K562 (cell line): ENCODE results near the gene SLC12A9. TPM values are rescaled to one million over a fixed set of nuclear protein-coding genes. Genes with fewer than 3 reads are reported as not detected.

Experiments used
- ATF2 ChIP-seq: sonication (generic); formaldehyde crosslinking; IDR thresholded peaks from 2 replicates; pipeline ENCODE4 v1.8.1; 2022; ENCODE audit warnings: missing genetic modification reagents
- CHD1 ChIP-seq: fragments of 200-600 bp; sonication (generic); IDR thresholded peaks from one replicate; pipeline ENCODE4 v1.6.1; 2012; ENCODE audit warnings: mild to moderate bottlenecking, moderate library complexity, low read length, inconsistent platforms
- CTBP1 ChIP-seq: fragments of 450-650 bp; IDR thresholded peaks from 2 replicates; pipeline ENCODE4 v1.6.1; 2016; ENCODE audit warnings: borderline replicate concordance
- DEAF1 ChIP-seq: fragments of 450-650 bp; formaldehyde crosslinking; IDR thresholded peaks from 2 replicates; pipeline ENCODE4 v1.4.0; 2020; ENCODE audit warnings: mild to moderate bottlenecking, moderate library complexity
- FOXM1 ChIP-seq, 2 experiments: fragments of 450-650 bp in 1 of 2; sonication (generic) in 1 of 2; formaldehyde crosslinking in 1 of 2; IDR thresholded peaks; 2 replicates each; pipeline versions ENCODE4 v1.6.1 to v1.9.0; 2017 to 2022; ENCODE audit warnings: low read depth in 2 of 2, mild to moderate bottlenecking in 2 of 2, missing genetic modification reagents in 1 of 2, moderate library complexity in 1 of 2
- FOXP4 ChIP-seq: sonication (generic); formaldehyde crosslinking; IDR thresholded peaks from 2 replicates; pipeline ENCODE4 v1.8.0; 2022; ENCODE audit warnings: mild to moderate bottlenecking, missing genetic modification reagents, borderline replicate concordance
- HINFP ChIP-seq: fragments of 450-650 bp; conservative IDR thresholded peaks from 2 replicates; pipeline ENCODE4 v1.6.1; 2016; ENCODE audit warnings: missing genetic modification characterization, low read depth, mild to moderate bottlenecking, control low read depth, missing compliant biosample characterization
- NR4A1 ChIP-seq, 2 experiments: fragments of 250-450 bp in 1 of 2; fragments of 450-650 bp in 1 of 2; sonication (Bioruptor Pico) in 1 of 2; IDR thresholded peaks; 2 replicates each; pipeline versions ENCODE4 v1.4.0 to v1.6.1; 2016 to 2020; ENCODE audit warnings: mild to moderate bottlenecking in 2 of 2, missing compliant biosample characterization in 1 of 2, missing genetic modification characterization in 1 of 2, moderate library complexity in 1 of 2
- POLR2G ChIP-seq: fragments of 200-400 bp; formaldehyde crosslinking; IDR thresholded peaks from 2 replicates; pipeline ENCODE4 v1.6.1; 2017; ENCODE audit warnings: low read depth, mild to moderate bottlenecking, antibody characterized with exemption, low read length, moderate library complexity
- RBM39 ChIP-seq: fragments of 200-400 bp; formaldehyde crosslinking; optimal IDR thresholded peaks from 2 replicates; pipeline ENCODE3; 2018; ENCODE audit warnings: low read depth, low read length
- TCFL5 ChIP-seq: fragments of 250-450 bp; sonication (Bioruptor Pico); conservative IDR thresholded peaks from 2 replicates; pipeline ENCODE4 v1.6.1; 2021; ENCODE audit warnings: mild to moderate bottlenecking, moderate library complexity, matching md5 sums
- ZBTB7A ChIP-seq: IDR thresholded peaks from 2 replicates; pipeline ENCODE4 v1.6.1; 2011; ENCODE audit warnings: low read depth, mild to moderate bottlenecking, low read length, moderate library complexity, borderline replicate concordance; ENCODE audit not compliant: control insufficient read depth
- ZNF174 ChIP-seq: fragments of 250-450 bp; sonication (Bioruptor Pico); IDR thresholded peaks from 2 replicates; pipeline ENCODE4 v1.4.0; 2020; ENCODE audit warnings: mild to moderate bottlenecking
- ZNF3 ChIP-seq: fragments of 250-450 bp; sonication (Bioruptor Pico); IDR thresholded peaks from 2 replicates; pipeline ENCODE4 v1.5.0; 2021; ENCODE audit warnings: mild to moderate bottlenecking, moderate library complexity
- ZNF354B ChIP-seq: fragments of 250-450 bp; sonication (Bioruptor Pico); IDR thresholded peaks from 2 replicates; pipeline ENCODE4 v1.4.0; 2020
- ZNF695 ChIP-seq: fragments of 450-650 bp; formaldehyde crosslinking; IDR thresholded peaks from 2 replicates; pipeline ENCODE4 v1.4.0; 2020; ENCODE audit warnings: mild to moderate bottlenecking, moderate library complexity
- ZNF717 ChIP-seq: fragments of 250-450 bp; sonication (Bioruptor Pico); IDR thresholded peaks from 2 replicates; pipeline ENCODE4 v1.5.0; 2021
- ZNF740 ChIP-seq, 3 experiments: fragments of 200-800 bp in 1 of 3; sonication (Bioruptor generic) in 1 of 3; sonication (generic) in 1 of 3; formaldehyde crosslinking in 1 of 3; IDR thresholded peaks; 2 replicates each; pipeline versions ENCODE4 v1.6.1 to v1.8.0; 2016 to 2022; ENCODE audit warnings: mild to moderate bottlenecking in 2 of 3, missing compliant biosample characterization in 2 of 3, missing genetic modification characterization in 2 of 3, missing genetic modification reagents in 1 of 3
- polyA plus RNA-seq, 8 experiments: library from polyadenylated mRNA; depleted of rRNA in 4 of 8; stranded (reverse) in 5 of 8; unstranded in 3 of 8; fragments of >200 nt; fragmentation: Nextera tagmentation in 2 of 8; fragmentation: Illumina TruSeq in 1 of 8; extraction: Ambion mirVana in 2 of 8; extraction: Trizol in 1 of 8; gene quantifications; 2 replicates each; pipeline versions ENCODE4 v1.2.1 to v1.2.3, GENCODE V29; 2011 to 2014; ENCODE audit warnings: inconsistent platforms in 1 of 8, missing spikeins in 1 of 8
- total RNA-seq, 7 experiments: library from RNA; depleted of rRNA in 6 of 7; stranded (reverse); fragments of >200 nt in 6 of 7; fragmentation: Illumina TruSeq in 2 of 7; extraction: Trizol in 2 of 7; gene quantifications; 2 replicates each; pipeline versions ENCODE4 v1.2.1 to v1.2.3, GENCODE V29; 2011 to 2021; ENCODE audit warnings: low replicate concordance in 1 of 7

The SLC12A9 gene
- total and polyA plus RNA-seq, 9 of the 15 experiments (the other 6 are each of a cell fraction or from before 2014, with no cell fraction given), result 0.06 to 20.2 (median 10.7) TPM

GRCh38 chr7:100837099-100837836 is 15.2 kb upstream of the SLC12A9 start (continued):
- TF ChIP-seq TCFL5, result no peak
- TF ChIP-seq ZNF740 (CRISPR knock-in tag; IDR thresholded peaks at IDR 0.05), result 0 out of 2 replicates have a peak, but pooled peaks have one; percentile 47
- no peak for TF ChIP-seq ZNF740 (tag; IDR thresholded peaks at IDR 0.05)
- TF ChIP-seq DEAF1, result no peak
- TF ChIP-seq ZNF3 (CRISPR knock-in tag), result no peak
- no peak for TF ChIP-seq HINFP (tag)
- no peak for TF ChIP-seq ZNF695
- TF ChIP-seq FOXM1 (IDR thresholded peaks at IDR 0.05; ENCODE audit: low read depth), result peak; percentile 52; the same call in 1 of the 2 replicates
- 0 out of 2 replicates have a peak, but pooled peaks have one; percentile 45 for TF ChIP-seq FOXM1 (CRISPR knock-in tag; IDR thresholded peaks at IDR 0.05; ENCODE audit: low read depth)
- no peak for TF ChIP-seq ATF2
- TF ChIP-seq ZNF717 (CRISPR knock-in tag), result no peak
- no peak for TF ChIP-seq RBM39
- TF ChIP-seq NR4A1 (CRISPR knock-in tag; IDR thresholded peaks at IDR 0.05), result no peak
- no peak; the same call in none of the 2 replicates for TF ChIP-seq NR4A1 (tag; IDR thresholded peaks at IDR 0.05)
- no peak for TF ChIP-seq FOXP4
- no peak for TF ChIP-seq CHD1
- TF ChIP-seq ZNF174 (CRISPR knock-in tag), result no peak
- TF ChIP-seq CTBP1, result peak; percentile 86
- TF ChIP-seq ZNF354B, result no peak
- TF ChIP-seq POLR2G, result peak; percentile 82
- TF ChIP-seq ZBTB7A, result no peak
